Pancreas (tissue), 10 donors: ENCODE measurements around the gene ZNF217. TPM values are rescaled to one million over a fixed set of nuclear protein-coding genes. Genes with fewer than 3 reads are reported as not detected.
A peak's percentile ranks its signal among the peaks of the same experiment; 100 is the strongest.
"Not testable (repeated sequence)": the region's sequence is repeated elsewhere in the genome, so short reads cannot be mapped to it uniquely, and the experiment has no call there.

Source experiments
- ATAC-seq, 4 donors: fragments of 200-7000 bp; cut with Tn5 transposase; one replicate each; pipeline versions ENCODE4 v1.8.0 to v1.9.1; 2020; ENCODE audit warnings: mild to moderate bottlenecking in 4 of 4, moderate library complexity in 4 of 4
- DNase-seq, 6 donors: peaks; one replicate each; pipeline ENCODE4 v3.0.0-alpha.2; 2020
- FAIRE-seq: peaks from 2 replicates; lab custom pipeline; 2012; peaks lifted over from hg19 to GRCh38; lab: Jason Lieb, UNC
- H3K27ac ChIP-seq, 4 donors: fragments of 200-600 bp; sonication (generic); 1 replicate in 3 of 4; 2 replicates in 1 of 4; pipeline versions ENCODE4 v1.5.0 to v1.8.0; 2020
- H3K27me3 ChIP-seq, 4 donors: fragments of 200-600 bp; one replicate each; pipeline ENCODE4 v1.8.0; 2021
- H3K36me3 ChIP-seq, 3 donors: fragments of 200-600 bp; sonication (generic) in 1 of 3; one replicate each; pipeline versions ENCODE4 v1.5.0 to v1.8.0; 2020 to 2021
- H3K4me1 ChIP-seq, 3 donors: fragments of 200-600 bp; one replicate each; pipeline ENCODE4 v1.8.0; 2021
- H3K4me3 ChIP-seq, 4 donors: fragments of 200-600 bp; sonication (generic) in 2 of 4; one replicate each; pipeline versions ENCODE4 v1.5.0 to v1.8.0; 2020 to 2021
- H3K9me3 ChIP-seq, 4 donors: fragments of 200-600 bp; one replicate each; pipeline ENCODE4 v1.8.0; 2021
- WGBS, 2 donors: extraction: QIAGEN DNeasy Blood & Tissue Kit; methylation state at CpG; one replicate each; pipeline ENCODE4 v1.1.7; 2013; 5-methylcytosine and 5-hydroxymethylcytosine counted together
- intact Hi-C, 3 donors: fragments of 100-400 bp; cut with DNase I; formaldehyde crosslinking; loops; one replicate each; pipeline versions ENCODE4 v1.11.1 to v1.14.2; 2022
- polyA plus RNA-seq, 2 donors: library from polyadenylated mRNA; stranded (reverse); fragments of 200-250 nt; gene quantifications; one replicate each; pipeline ENCODE4 v1.2.3, GENCODE V29; 2013
- total RNA-seq, 6 donors: library from RNA; stranded (reverse); fragmentation: NEBNext Ultra II Directional in 4 of 6; extraction: Animal tissue kit (Norgen Biotek cat#: 25700) in 4 of 6; gene quantifications; one replicate each; pipeline versions ENCODE4 v1.2.1 to v1.2.4, GENCODE V29; 2021 to 2023
- TF ChIP-seq, protein P1 (sequence below), 4 donors: fragments of 200-600 bp; sonication (generic) in 3 of 4; IDR thresholded peaks; one replicate each; pipeline versions ENCODE4 v1.5.0 to v1.8.0; 2021; ENCODE audit warnings: antibody characterized with exemption in 4 of 4
- donor health status: healthy with polysubstance abuse.
- donor health status: DM: no; HTN: no; CAD: no; lungs with moderate emphysema.
- donor health status: DM: no; HTN: no; CAD: no.
- donor health status: control.
- donor health status: control.
- donor health status: Bipolar disorder and iron deficiency.
- donor health status: DM: yes; HTN: yes; CAD: no.
- donor health status: DM: no; HTN: no; CAD: no.
- donor health status: DM: no; HTN: no; CAD: no.
- donor health status: DM: yes; HTN: yes; CAD: no.

The ZNF217 gene
- total and polyA plus RNA-seq, 8 donors = 4.2 to 29.5 (median 12.8) TPM

DNA sequence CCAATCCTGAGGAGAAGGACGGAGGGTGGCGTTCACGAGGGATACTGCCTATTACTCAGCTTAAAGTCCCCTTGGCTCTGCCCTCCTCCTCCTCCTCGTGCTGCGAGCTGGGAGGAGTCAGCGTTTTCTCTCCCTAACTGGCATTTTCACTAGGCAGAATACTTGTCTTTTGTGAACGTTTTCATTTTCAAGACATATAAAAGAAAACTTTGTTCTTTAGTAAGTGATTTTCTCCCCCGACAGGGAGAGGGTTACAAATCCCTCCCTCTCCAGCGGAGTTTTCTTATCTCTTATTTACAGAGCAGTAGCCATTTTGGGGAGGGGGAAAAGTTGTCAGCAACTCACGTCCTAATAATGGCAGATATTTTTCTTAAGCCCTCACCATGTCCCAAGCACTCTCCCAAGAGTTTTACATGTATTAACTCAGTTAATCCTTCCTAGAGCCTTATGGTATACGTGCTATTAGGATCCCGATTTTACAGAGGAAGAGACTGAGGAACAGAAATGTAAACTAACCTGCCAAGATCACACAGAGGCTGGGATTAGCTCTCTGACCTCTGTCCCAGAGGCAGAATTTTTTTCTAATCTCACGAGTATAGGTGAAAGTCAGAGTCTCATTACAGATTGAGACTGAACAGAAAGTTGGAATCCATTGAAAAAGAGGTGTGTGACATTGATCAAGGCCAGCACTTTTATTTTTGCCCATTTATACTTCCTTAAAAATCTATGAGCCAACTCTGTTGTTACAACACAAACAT lies 30.0 kb upstream of the ZNF217 start:
- no peak for FAIRE-seq
- H3K4me1 ChIP-seq = peaks cover 23 to 30% (median 26%) of the 10 kb centered on the region in 3 donors
- no peaks in the 10 kb centered on the region for H3K27me3 ChIP-seq
- peak; percentile 74 to 88 (median 83) for ATAC-seq
- peak overlapping the region in 3 of 4 donors; percentile 9 to 37 (median 27) for H3K4me3 ChIP-seq
- WGBS, 2 donors = 1% methylated on average over 13 of the region's 13 CpGs
- intact Hi-C loops = no loop called here
- TF ChIP-seq, protein P1, sequence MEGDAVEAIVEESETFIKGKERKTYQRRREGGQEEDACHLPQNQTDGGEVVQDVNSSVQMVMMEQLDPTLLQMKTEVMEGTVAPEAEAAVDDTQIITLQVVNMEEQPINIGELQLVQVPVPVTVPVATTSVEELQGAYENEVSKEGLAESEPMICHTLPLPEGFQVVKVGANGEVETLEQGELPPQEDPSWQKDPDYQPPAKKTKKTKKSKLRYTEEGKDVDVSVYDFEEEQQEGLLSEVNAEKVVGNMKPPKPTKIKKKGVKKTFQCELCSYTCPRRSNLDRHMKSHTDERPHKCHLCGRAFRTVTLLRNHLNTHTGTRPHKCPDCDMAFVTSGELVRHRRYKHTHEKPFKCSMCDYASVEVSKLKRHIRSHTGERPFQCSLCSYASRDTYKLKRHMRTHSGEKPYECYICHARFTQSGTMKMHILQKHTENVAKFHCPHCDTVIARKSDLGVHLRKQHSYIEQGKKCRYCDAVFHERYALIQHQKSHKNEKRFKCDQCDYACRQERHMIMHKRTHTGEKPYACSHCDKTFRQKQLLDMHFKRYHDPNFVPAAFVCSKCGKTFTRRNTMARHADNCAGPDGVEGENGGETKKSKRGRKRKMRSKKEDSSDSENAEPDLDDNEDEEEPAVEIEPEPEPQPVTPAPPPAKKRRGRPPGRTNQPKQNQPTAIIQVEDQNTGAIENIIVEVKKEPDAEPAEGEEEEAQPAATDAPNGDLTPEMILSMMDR (IDR thresholded peaks at IDR 0.05) = no peak
- no peaks in the 10 kb centered on the region for H3K9me3 ChIP-seq
- DNase-seq = peak in 4 of 6 donors; percentile 57 to 78 (median 62)
- peak overlapping the region; percentile 87 to 98 (median 92) for H3K27ac ChIP-seq
- H3K36me3 ChIP-seq = no peaks in the 10 kb centered on the region

DNA sequence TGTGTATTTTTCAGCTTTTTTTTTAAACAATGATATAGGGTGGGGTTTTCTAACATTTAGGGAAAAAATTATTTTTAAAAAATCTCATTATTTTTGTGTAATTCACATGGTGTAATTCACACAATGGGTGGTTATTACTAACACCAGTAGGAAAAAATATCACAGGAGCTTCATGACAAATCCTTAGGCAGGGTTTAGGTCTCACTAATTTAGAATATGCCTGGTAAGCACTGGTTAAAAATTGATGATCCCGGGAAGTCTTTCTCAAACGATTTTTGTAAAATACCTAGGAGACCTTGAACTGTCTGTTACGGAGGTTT lies 29.5 kb upstream of the ZNF217 start:
- peak overlapping the region in 3 of 4 donors; percentile 9 to 37 (median 27) for H3K4me3 ChIP-seq
- no peaks in the 10 kb centered on the region for H3K27me3 ChIP-seq
- H3K27ac ChIP-seq = peak overlapping the region; percentile 87 to 98 (median 92)
- DNase-seq (no peak), FAIRE-seq (no peak), ATAC-seq (no peak)
- H3K9me3 ChIP-seq = no peaks in the 10 kb centered on the region
- 0 to 1% methylated on average over 3 of the region's 3 CpGs for WGBS, 2 donors
- intact Hi-C loops = no loop called here
- TF ChIP-seq, protein P1 (IDR thresholded peaks at IDR 0.05) = no peak
- H3K4me1 ChIP-seq = peaks cover 23 to 30% (median 26%) of the 10 kb centered on the region in 3 donors
- H3K36me3 ChIP-seq = no peaks in the 10 kb centered on the region

DNA sequence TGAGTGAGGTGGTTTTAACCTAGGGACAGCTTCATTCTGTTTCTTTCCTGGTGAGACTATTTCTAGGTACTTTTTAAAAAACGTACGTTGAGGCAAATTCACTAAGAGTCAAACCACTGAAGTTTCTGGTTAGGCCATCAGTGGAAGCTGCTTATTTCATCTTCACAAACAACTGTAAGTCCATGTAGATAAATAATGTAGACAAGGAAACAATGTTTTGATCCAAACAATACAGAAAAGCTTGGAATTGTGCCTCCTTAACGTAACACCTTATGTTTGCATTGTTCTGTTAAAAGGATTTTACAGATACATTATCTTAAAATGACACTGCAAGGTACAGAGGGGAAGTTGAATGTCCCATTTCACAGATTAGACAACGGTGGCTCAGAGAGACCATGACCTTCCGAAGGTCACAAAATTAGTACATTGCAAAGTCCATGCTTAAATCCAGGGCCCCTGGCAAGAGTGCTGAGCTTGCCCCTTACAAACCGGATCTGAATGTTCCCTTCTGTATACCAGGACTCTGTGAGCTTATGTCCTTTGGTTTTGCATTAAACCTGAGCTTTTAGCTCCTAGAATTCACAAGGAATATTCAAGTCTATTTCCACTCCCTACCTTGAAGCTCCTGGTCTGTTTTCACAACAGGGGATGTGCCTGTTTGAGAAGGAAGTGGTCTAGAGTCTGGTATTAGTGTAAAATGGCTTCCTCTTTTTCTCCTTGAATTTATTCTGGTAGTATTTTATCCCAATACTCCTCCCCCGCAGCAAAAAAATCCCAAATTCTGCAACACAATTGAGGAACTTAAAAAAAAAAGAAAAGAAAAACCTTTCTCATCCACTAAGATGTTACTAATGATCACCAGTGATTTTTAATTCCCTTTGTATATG lies 28.9 kb upstream of the ZNF217 start:
- 25 to 28% methylated on average over 7 of the region's 7 CpGs for WGBS, 2 donors
- Histone ChIP-seq H3K36me3 (no peaks in the 10 kb centered on the region), H3K27ac (peak overlapping the region; percentile 87 to 98 (median 92)), H3K27me3 (no peaks in the 10 kb centered on the region), H3K9me3 (no peaks in the 10 kb centered on the region), H3K4me1 (peaks cover 23 to 30% (median 26%) of the 10 kb centered on the region in 3 donors), H3K4me3 (no peak overlapping the region)
- TF ChIP-seq, protein P1 (IDR thresholded peaks at IDR 0.05) = no peak
- DNase-seq (no peak), ATAC-seq (peak; percentile 2 to 10 (median 6)), FAIRE-seq (no peak)
- intact Hi-C loops = no loop called here

DNA sequence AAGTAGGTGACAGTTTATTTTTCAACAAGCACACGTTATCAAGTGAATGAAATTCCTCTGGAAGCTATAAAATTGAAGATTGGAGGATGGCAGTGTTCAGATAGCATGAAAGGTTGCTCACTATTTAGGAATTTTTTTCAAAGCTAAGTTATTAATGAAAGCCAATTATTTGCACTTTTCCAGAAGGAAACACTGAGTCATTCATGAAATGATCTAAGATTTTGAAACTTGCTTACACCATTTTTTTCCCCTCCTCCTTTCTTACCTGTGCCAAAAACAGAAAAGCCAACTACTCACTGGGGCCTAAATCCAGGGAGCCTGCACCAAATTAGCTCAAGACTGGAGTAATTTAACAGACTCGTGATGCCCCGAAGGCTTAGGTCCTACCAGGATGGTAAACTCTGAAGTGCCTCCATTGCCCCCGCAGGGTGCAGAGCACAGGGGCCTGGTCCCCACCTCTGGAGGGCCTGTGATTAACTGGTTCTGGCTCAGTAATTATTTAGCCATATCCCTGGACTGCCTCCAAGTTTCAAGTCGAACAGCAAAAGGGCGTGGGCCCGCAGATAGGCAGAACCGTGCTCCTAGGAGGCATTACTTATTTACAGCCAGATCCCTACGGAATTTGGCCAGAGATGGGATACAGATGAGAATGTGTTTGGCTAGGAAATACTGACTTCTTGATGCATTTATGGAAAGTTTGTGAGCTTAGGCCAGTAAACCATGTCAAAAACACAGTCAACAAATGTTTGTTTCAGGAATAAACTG lies 28.0 kb upstream of the ZNF217 start:
- intact Hi-C loops = no loop called here
- DNase-seq (peak; percentile 50 to 66 (median 60)), ATAC-seq (peak; percentile 59 to 77 (median 68)), FAIRE-seq (no peak)
- 11 to 13% methylated on average over 9 of the region's 9 CpGs for WGBS, 2 donors
- H3K27ac ChIP-seq = peak overlapping the region; percentile 87 to 98 (median 92)
- no peaks in the 10 kb centered on the region for H3K27me3 ChIP-seq
- H3K4me1 ChIP-seq = peaks cover 23 to 30% (median 26%) of the 10 kb centered on the region in 3 donors
- no peaks in the 10 kb centered on the region for H3K9me3 ChIP-seq
- H3K4me3 ChIP-seq = no peak overlapping the region
- TF ChIP-seq, protein P1 (IDR thresholded peaks at IDR 0.05) = no peak
- H3K36me3 ChIP-seq = no peaks in the 10 kb centered on the region

DNA sequence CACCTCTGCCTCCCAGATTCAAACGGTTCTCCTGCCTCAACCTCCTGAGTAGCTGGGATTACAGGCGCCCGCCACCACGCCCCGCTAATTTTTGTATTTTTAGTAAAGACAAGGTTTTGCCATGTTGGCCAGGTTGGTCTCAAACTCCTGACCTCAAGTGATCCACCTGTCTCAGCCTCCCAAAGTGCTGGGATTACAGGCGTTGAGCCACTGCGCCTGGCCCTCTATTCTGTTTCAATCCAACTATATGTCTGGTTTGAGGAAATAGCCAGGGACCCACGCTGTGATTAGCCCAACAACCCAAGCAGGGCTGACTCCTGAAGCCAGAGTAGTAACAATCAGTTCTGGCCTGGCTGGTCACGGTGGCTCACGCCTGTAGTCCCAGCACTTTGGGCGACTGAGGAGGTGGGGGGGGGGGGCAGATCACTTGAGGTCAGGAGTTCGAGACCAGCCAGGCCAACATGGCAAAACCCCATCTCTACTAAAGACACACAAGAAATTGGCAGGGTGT lies 24.9 kb upstream of the ZNF217 start:
- ATAC-seq, H3K4me3 ChIP-seq, H3K9me3 ChIP-seq, DNase-seq, FAIRE-seq, intact Hi-C loops, H3K36me3 ChIP-seq, H3K27me3 ChIP-seq: not testable (repeated sequence)
- WGBS, 2 donors = 89 to 92% methylated on average over 10 to 12 of the region's 12 CpGs
- peaks cover 18 to 26% (median 24%) of the 10 kb centered on the region in 3 donors for H3K4me1 ChIP-seq
- H3K27ac ChIP-seq = peak overlapping the region in 2 of 4 donors; percentile 27 to 44
